ENCODE results near the gene APC2.

DNA sequence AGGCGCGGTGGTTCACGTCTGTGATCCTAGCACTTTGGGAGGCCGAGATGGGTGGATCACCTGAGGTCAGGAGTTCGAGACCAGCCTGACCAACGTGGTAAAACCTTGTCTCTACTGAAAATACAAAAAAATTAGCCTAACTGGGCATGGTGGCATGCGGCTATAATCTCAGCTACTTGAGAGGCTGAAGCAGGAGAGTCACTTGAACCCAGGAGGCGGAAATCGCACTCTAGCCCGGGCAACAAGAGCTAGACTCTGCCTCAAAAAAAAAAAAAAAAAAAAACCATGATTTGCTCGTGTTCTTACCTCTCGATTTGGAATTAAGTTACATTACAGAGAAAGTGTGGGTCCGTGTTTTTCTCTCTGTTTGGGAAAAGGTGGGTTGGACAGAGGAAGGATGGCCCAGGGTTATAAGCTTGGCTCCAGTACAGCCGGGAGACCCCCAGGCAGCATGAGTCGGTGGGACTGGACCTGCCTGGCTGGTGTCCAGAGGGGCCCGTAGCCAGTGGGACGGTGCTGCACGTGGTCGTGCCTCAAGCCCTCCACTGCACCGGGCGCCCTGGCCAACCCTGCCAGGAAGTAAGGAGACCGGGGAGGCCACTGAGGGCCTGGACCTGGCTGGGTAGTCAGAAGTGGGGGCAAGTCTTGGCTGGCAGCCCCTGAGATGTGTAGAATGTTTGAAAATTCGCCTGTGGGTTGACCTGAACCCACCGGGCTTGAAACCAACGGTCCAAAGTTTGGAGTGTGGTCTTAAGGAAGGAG, 8.1 kb upstream of the APC2 start:
- no peak for TF ChIP-seq POLR2AphosphoS5 (IDR thresholded peaks at IDR 0.05)
- TF ChIP-seq CTCF (IDR thresholded peaks at IDR 0.05; ENCODE audit: poor library complexity, severe bottlenecking) = no peak
- TF ChIP-seq MXI1 (conservative IDR thresholded peaks at IDR 0.05; ENCODE audit: poor library complexity, severe bottlenecking) = no peak

Measured in neural cell (in vitro differentiated cells).